HepG2 (cell line): ENCODE measurements around the gene ZNF384. TPM values are rescaled to one million over a fixed set of nuclear protein-coding genes. Genes with fewer than 3 reads are reported as not detected.

Experiments used
- ATAD3A ChIP-seq: sonication (generic); formaldehyde crosslinking; IDR thresholded peaks from 2 replicates; pipeline ENCODE4 v1.4.0; 2020; ENCODE audit warnings: missing genetic modification reagents
- EP300 ChIP-seq, 3 experiments: sonication (generic) in 1 of 3; formaldehyde crosslinking in 1 of 3; IDR thresholded peaks; 2 replicates each; pipeline versions ENCODE4 v1.5.1 to v1.6.1; 2011 to 2020; ENCODE audit warnings: low read depth in 2 of 3, low read length in 2 of 3, borderline replicate concordance in 1 of 3, improper control_type of control experiment in 1 of 3, mild to moderate bottlenecking in 1 of 3, missing genetic modification reagents in 1 of 3, moderate library complexity in 1 of 3
- HNRNPL ChIP-seq: fragments of 200-400 bp; formaldehyde crosslinking; IDR thresholded peaks from 2 replicates; pipeline ENCODE4 v1.6.1; 2017; ENCODE audit warnings: mild to moderate bottlenecking, low read depth, low read length
- JDP2 ChIP-seq: sonication (generic); formaldehyde crosslinking; IDR thresholded peaks from 2 replicates; pipeline ENCODE4 v1.8.1; 2022; ENCODE audit warnings: missing genetic modification reagents, borderline replicate concordance
- MIXL1 ChIP-seq: IDR thresholded peaks from 2 replicates; pipeline ENCODE4 v1.6.1; 2016
- NFAT5 ChIP-seq: sonication (generic); formaldehyde crosslinking; IDR thresholded peaks from 2 replicates; pipeline ENCODE4 v1.4.0; 2020; ENCODE audit warnings: missing genetic modification reagents
- NR3C1 ChIP-seq: sonication (generic); formaldehyde crosslinking; IDR thresholded peaks from 2 replicates; pipeline ENCODE4 v1.4.0; 2020; ENCODE audit warnings: missing genetic modification reagents
- POGZ ChIP-seq: sonication (generic); formaldehyde crosslinking; IDR thresholded peaks from 2 replicates; pipeline ENCODE4 v1.4.0; 2020; ENCODE audit warnings: mild to moderate bottlenecking, missing genetic modification reagents
- RARG ChIP-seq: sonication (generic); formaldehyde crosslinking; IDR thresholded peaks from 2 replicates; pipeline ENCODE4 v1.4.0; 2020; ENCODE audit warnings: low read depth, mild to moderate bottlenecking, missing genetic modification reagents
- SALL2 ChIP-seq: sonication (generic); formaldehyde crosslinking; IDR thresholded peaks from 2 replicates; pipeline ENCODE4 v1.8.1; 2023; ENCODE audit warnings: mild to moderate bottlenecking, missing genetic modification reagents, inconsistent platforms
- SIX4 ChIP-seq: sonication (generic); formaldehyde crosslinking; IDR thresholded peaks from 2 replicates; pipeline ENCODE4 v1.4.0; 2020; ENCODE audit warnings: missing genetic modification reagents
- ZFY ChIP-seq: sonication (generic); formaldehyde crosslinking; IDR thresholded peaks from 2 replicates; pipeline ENCODE4 v1.4.0; 2020; ENCODE audit warnings: missing genetic modification reagents
- ZKSCAN5 ChIP-seq: sonication (generic); formaldehyde crosslinking; IDR thresholded peaks from 2 replicates; pipeline ENCODE4 v1.5.1; 2020; ENCODE audit warnings: mild to moderate bottlenecking, missing genetic modification reagents
- ZNF224 ChIP-seq: sonication (generic); formaldehyde crosslinking; IDR thresholded peaks from 2 replicates; pipeline ENCODE4 v1.5.0; 2020; ENCODE audit warnings: mild to moderate bottlenecking, missing genetic modification reagents
- ZNF562 ChIP-seq: sonication (generic); formaldehyde crosslinking; IDR thresholded peaks from 2 replicates; pipeline ENCODE4 v1.8.0; 2022; ENCODE audit warnings: missing genetic modification reagents, borderline replicate concordance
- ZNF746 ChIP-seq: sonication (generic); formaldehyde crosslinking; IDR thresholded peaks from 2 replicates; pipeline ENCODE4 v1.8.0; 2022; ENCODE audit warnings: mild to moderate bottlenecking, missing genetic modification reagents
- ZNF761 ChIP-seq: sonication (generic); formaldehyde crosslinking; conservative IDR thresholded peaks from 2 replicates; pipeline ENCODE4 v1.4.0; 2020; ENCODE audit warnings: mild to moderate bottlenecking, missing genetic modification reagents
- polyA plus RNA-seq, 8 experiments: library from polyadenylated mRNA; depleted of rRNA in 3 of 8; stranded (reverse) in 7 of 8; unstranded in 1 of 8; fragments of >200 nt; fragmentation: Illumina TruSeq in 4 of 8; extraction: Trizol in 4 of 8; gene quantifications; 2 replicates each; pipeline versions ENCODE4 v1.2.1 to v1.2.3, GENCODE V29; 2011 to 2016; ENCODE audit warnings: low read depth in 4 of 8, missing spikeins in 1 of 8, mixed read lengths in 1 of 8; ENCODE audit not compliant: insufficient read depth in 1 of 8
- total RNA-seq, 5 experiments: library from RNA; depleted of rRNA; stranded (reverse); fragments of >200 nt; fragmentation: Illumina TruSeq; extraction: Trizol; gene quantifications; 2 replicates each; pipeline ENCODE4 v1.2.3, GENCODE V29; 2016; ENCODE audit warnings: low read depth in 1 of 5
- TF ChIP-seq, protein P1 (sequence below): IDR thresholded peaks from 2 replicates; pipeline ENCODE4 v1.6.1; 2016
- TF ChIP-seq, protein P2 (sequence below): IDR thresholded peaks from 2 replicates; pipeline ENCODE4 v1.6.1; 2016; ENCODE audit warnings: missing biosample characterization, missing genetic modification reagents, low read depth

Gene ZNF384
- total and polyA plus RNA-seq, 2 of the 13 experiments (the other 11 are each of a cell fraction or from before 2014, with no cell fraction given): 23.6 to 55.3 TPM

- no peak for TF ChIP-seq ATAD3A (CRISPR knock-in tag)
- no peak for TF ChIP-seq NR3C1 (CRISPR knock-in tag)
- TF ChIP-seq EP300 (IDR thresholded peaks at IDR 0.05; ENCODE audit: low read depth in 2 of 2, low read length in 2 of 2): peak in 1 of 2 experiments; percentile 39; a peak in 2 of 4 replicates
- TF ChIP-seq EP300 (CRISPR knock-in tag; IDR thresholded peaks at IDR 0.05; ENCODE audit: borderline replicate concordance): no peak
- TF ChIP-seq ZNF562: no peak
- peak; percentile 51; the same call in 1 of the 2 replicates for TF ChIP-seq ZNF746 (CRISPR knock-in tag)
- 0 out of 2 replicates have a peak, but pooled peaks have one; percentile 60 for TF ChIP-seq SALL2 (CRISPR knock-in tag)
- TF ChIP-seq ZNF224 (CRISPR knock-in tag): no peak
- TF ChIP-seq NFAT5 (CRISPR knock-in tag): no peak
- no peak; the same call in 1 of the 2 replicates for TF ChIP-seq MIXL1 (CRISPR knock-in tag)
- no peak; the same call in 1 of the 2 replicates for TF ChIP-seq JDP2 (CRISPR knock-in tag)
- TF ChIP-seq, protein P1, sequence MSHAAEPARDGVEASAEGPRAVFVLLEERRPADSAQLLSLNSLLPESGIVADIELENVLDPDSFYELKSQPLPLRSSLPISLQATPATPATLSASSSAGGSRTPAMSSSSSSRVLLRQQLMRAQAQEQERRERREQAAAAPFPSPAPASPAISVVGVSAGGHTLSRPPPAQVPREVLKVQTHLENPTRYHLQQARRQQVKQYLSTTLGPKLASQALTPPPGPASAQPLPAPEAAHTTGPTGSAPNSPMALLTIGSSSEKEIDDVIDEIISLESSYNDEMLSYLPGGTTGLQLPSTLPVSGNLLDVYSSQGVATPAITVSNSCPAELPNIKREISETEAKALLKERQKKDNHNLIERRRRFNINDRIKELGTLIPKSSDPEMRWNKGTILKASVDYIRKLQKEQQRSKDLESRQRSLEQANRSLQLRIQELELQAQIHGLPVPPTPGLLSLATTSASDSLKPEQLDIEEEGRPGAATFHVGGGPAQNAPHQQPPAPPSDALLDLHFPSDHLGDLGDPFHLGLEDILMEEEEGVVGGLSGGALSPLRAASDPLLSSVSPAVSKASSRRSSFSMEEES (CRISPR knock-in tag): no peak
- TF ChIP-seq ZFY (CRISPR knock-in tag): peak; percentile 72
- TF ChIP-seq POGZ (CRISPR knock-in tag): peak; percentile 81
- no peak for TF ChIP-seq ZKSCAN5
- no peak for TF ChIP-seq RARG
- TF ChIP-seq SIX4 (CRISPR knock-in tag): peak; percentile 38; the same call in 1 of the 2 replicates
- TF ChIP-seq, protein P2, sequence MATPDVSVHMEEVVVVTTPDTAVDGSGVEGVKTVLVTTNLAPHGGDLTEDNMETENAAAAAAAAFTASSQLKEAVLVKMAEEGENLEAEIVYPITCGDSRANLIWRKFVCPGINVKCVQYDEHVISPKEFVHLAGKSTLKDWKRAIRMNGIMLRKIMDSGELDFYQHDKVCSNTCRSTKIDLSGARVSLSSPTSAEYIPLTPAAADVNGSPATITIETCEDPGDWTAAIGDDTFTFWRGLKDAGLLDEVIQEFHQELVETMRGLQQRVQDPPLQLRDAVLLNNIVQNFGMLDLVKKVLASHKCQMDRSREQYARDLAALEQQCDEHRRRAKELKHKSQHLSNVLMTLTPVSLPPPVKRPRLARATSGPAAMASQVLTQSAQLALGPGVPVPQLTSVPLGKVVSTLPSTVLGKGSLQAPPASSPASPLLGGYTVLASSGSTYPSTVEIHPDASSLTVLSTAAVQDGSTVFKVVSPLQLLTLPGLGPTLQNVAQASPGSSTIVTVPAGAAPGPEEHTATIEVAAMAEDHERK: peak; percentile 66
- TF ChIP-seq ZNF761 (CRISPR knock-in tag): no peak
- no peak for TF ChIP-seq HNRNPL
These were observed 26.1 kb downstream of the ZNF384 start, which contains the start of gene ING4 (continued) for GRCh38 chr12:6662906-6663742.
